Large intestine (tissue), 12 donors: ENCODE data around the gene LGALS9C. TPM values are rescaled to one million over a fixed set of nuclear protein-coding genes. Genes with fewer than 3 reads are reported as not detected.
A peak's percentile ranks its signal among the peaks of the same experiment; 100 is the strongest.
"Not testable (repeated sequence)": the region's sequence is repeated elsewhere in the genome, so short reads cannot be mapped to it uniquely, and the experiment has no call there.

Experiments used
- DNase-seq, 2 donors: peaks; one replicate each; pipeline versions ENCODE4 v3.0.0 to v3.0.0-alpha.2; 2013
- H3K27ac ChIP-seq: one replicate; pipeline ENCODE4 v1.5.1; 2013; ENCODE audit warnings: low read length
- H3K27me3 ChIP-seq: 2 replicates; pipeline ENCODE4 v1.6.1; 2013; ENCODE audit warnings: low read length; ENCODE audit not compliant: control insufficient read depth, insufficient read depth
- H3K36me3 ChIP-seq: 2 replicates; pipeline ENCODE4 v1.6.1; 2013; ENCODE audit warnings: low read length; ENCODE audit not compliant: control insufficient read depth, insufficient read depth
- H3K4me1 ChIP-seq: one replicate; pipeline ENCODE4 v1.6.1; 2013; ENCODE audit warnings: low read length; ENCODE audit not compliant: control insufficient read depth, insufficient read depth
- H3K4me3 ChIP-seq: one replicate; pipeline ENCODE4 v1.5.1; 2013; ENCODE audit warnings: low read length
- H3K9me3 ChIP-seq: one replicate; pipeline ENCODE4 v1.6.1; 2013; ENCODE audit warnings: mild to moderate bottlenecking, low read depth, low read length, moderate library complexity; ENCODE audit not compliant: control insufficient read depth
- WGBS: methylation state at CpG from one replicate; pipeline ENCODE4 v1.1.5; 2013; ENCODE audit warnings: low lambda C conversion rate; ENCODE audit not compliant: insufficient coverage; 5-methylcytosine and 5-hydroxymethylcytosine counted together
- long read RNA-seq, 11 donors: transcript quantifications; one replicate each; lab custom pipeline, GENCODE V29; 2026
- polyA plus RNA-seq: library from polyadenylated mRNA; unstranded; fragments of 120-200 nt; gene quantifications from one replicate; pipeline ENCODE4 v1.2.1, GENCODE V29; 2013

Gene LGALS9C
- polyA plus RNA-seq: 0.51 TPM
- long read RNA-seq, donor 1: 0 reads
- long read RNA-seq, donor 2: 0 reads
- long read RNA-seq, donor 3: 0 reads
- long read RNA-seq, donor 4: 0 reads
- long read RNA-seq, donor 5: 0 reads
- long read RNA-seq, donor 6: 0 reads
- long read RNA-seq, donor 7, partial matches to known transcripts: 0 of 2 reads
- long read RNA-seq, donor 7, other reads (novel, unspliced or antisense): 0 of 2 reads
- long read RNA-seq, donor 8: 0 reads
- long read RNA-seq, donor 9, partial matches to known transcripts: 0 of 1 reads
- long read RNA-seq, donor 9, other reads (novel, unspliced or antisense): 0 of 1 reads
- long read RNA-seq, donor 10: 0 reads
- long read RNA-seq, donor 11: 0 reads

DNA sequence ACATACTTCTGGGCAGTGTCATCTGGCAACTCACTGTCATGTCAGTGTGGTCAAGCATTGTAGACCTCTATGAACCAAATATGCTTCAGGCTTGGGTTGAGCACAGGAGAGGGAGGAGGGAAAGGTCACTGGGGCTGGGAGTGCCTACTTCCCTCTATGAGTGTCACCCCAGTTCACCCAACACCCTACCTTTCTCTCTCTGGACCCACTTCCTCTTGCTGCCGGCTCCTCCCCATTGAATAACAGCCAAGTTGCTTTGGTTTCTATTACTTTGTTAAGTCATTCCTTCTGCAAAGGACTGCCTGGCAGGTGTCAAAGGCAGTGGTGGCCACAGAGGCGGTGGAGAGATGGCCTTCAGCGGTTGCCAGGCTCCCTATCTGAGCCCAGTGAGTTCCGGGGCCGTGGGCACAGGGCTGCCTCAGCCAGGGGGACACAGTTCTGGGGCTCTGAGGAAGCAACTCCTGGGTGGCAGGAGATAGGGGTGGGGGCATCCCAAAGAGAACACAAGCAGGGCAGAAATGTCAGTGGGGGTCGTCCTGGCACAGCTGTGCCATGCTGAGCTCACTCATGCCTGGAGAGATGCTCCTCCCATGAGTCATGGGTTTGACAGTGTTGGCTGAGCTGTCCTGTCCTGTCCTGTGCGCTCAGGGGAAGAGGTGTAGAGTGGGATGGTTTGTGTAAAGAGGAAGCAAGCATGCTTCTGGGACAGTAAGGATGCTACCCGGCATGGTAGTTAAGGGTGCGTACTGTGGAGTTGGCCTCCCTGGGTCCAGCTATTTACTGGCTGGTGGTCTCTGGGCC, at the start of gene LGALS9C:
Gene LGALS9C, plus strand, starts transcription at position 282 of the 801 bp plus-strand sequence. Its CDS starts 66 bp downstream, at position 348.
- H3K4me1 ChIP-seq, H3K27ac ChIP-seq, H3K9me3 ChIP-seq, H3K4me3 ChIP-seq, H3K27me3 ChIP-seq, H3K36me3 ChIP-seq: not testable (repeated sequence)
- no CpG with 5 or more reads among the region's 9 CpGs for WGBS
- peak in 1 of 2 donors; percentile 46 for DNase-seq

- not testable (repeated sequence) for H3K4me1 ChIP-seq, H3K36me3 ChIP-seq, H3K27me3 ChIP-seq, H3K9me3 ChIP-seq, DNase-seq, H3K4me3 ChIP-seq, H3K27ac ChIP-seq
- WGBS: no CpG with 5 or more reads among the region's 9 CpGs
Measured at GRCh38 chr17:18432206-18432605, 44.4 kb upstream of the LGALS9C start.

DNA sequence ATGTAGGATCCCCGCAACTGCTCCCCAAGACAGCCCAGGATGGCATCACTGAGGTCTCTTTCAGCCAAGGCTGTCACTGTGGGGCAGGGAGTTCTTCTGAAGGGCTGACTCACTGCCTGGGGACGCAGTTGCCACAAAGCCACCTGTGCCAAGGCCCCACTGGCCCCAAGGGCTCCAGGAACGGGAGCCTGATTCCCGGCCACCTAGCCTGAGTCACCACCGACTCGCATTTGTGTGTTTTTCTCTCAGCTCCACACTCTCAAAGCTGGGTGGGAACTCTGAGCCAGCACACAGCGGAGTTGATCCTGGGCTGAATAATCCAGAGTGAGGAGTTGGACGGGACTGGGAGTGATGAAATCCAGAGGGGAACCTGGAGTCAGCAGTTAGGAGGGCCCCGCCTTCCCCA, 37.1 kb upstream of the LGALS9C start:
- not testable (repeated sequence) for DNase-seq
- no CpG with 5 or more reads among the region's 9 CpGs for WGBS

GRCh38 chr17:18442093-18442492, 34.5 kb upstream of the LGALS9C start:
- H3K27me3 ChIP-seq, H3K36me3 ChIP-seq, H3K4me1 ChIP-seq, DNase-seq, H3K9me3 ChIP-seq, H3K4me3 ChIP-seq, H3K27ac ChIP-seq: not testable (repeated sequence)
- WGBS: no CpG with 5 or more reads among the region's 9 CpGs

More for the DNA sequence above, 37.1 kb upstream of the LGALS9C start:
- H3K4me3 ChIP-seq, H3K9me3 ChIP-seq, H3K4me1 ChIP-seq, H3K27me3 ChIP-seq, H3K36me3 ChIP-seq, H3K27ac ChIP-seq: not testable (repeated sequence)

GRCh38 chr17:18442532-18442931, 34.1 kb upstream of the LGALS9C start:
- not testable (repeated sequence) for H3K36me3 ChIP-seq, H3K27me3 ChIP-seq, H3K9me3 ChIP-seq, H3K27ac ChIP-seq, H3K4me1 ChIP-seq, H3K4me3 ChIP-seq, DNase-seq
- no CpG with 5 or more reads among the region's 4 CpGs for WGBS

DNA sequence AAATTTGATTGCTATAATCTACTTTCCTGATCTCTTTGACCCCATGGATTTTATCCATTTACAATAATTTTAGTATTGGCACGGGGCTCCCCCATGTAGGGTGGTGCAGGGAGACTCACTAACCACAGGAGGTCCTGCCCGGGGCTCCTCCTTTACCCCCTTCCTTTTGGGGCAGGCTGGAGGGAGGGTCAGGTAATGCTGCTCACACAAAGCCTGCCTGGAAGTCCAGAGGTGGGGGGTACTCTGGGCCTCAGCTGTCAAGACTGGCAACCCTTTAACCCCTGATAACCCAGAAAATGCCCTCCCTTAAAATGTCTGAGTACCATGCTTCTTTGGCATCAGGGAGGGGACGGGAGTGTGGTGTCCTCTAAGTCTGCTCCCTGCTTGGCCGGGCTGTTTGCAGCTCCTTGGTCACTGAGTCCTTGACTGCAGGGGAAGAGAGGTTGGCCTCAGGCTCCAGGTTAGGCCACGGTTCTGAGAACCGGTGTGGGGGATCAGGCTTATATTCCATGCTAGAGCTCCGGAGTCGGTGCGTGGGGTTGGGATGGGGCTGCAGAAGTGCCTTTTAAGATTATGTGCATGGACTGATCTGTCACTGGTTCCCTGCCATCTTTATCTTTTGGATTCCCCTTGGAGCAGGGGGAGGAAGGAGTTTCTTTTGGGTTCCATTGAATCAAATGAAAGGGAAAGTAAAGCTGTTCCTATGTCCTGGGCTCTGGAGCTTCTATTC, 28.9 kb upstream of the LGALS9C start:
- no CpG with 5 or more reads among the region's 9 CpGs for WGBS
- not testable (repeated sequence) for H3K4me1 ChIP-seq, H3K27me3 ChIP-seq, H3K36me3 ChIP-seq, DNase-seq, H3K27ac ChIP-seq, H3K4me3 ChIP-seq, H3K9me3 ChIP-seq

- H3K9me3 ChIP-seq, H3K4me3 ChIP-seq, H3K27ac ChIP-seq, DNase-seq, H3K4me1 ChIP-seq, H3K36me3 ChIP-seq, H3K27me3 ChIP-seq: not testable (repeated sequence)
- no CpG with 5 or more reads among the region's 2 CpGs for WGBS
Measured at GRCh38 chr17:18448311-18448710, 28.3 kb upstream of the LGALS9C start.

DNA sequence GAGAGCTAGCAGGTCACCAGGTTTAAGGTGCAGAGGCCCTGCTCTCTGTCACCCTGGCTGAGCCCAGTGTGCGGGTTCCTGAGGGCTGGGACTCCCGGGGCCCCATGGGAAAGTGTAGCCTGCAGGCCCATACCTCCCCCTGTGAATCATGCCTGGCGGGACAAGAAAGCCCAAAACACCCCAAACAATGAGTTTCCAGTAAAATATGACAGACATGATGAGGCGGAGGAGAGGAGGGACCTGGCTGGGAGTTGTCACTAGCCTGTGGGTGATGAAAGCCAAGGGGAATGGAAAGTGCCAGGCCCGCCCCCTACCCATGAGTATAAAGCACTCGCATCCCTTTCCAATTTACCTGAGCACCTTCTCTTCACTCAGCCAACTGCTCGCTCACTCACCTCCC, 26.8 kb upstream of the LGALS9C start:
- no CpG with 5 or more reads among the region's 7 CpGs for WGBS
- DNase-seq: not testable (repeated sequence)

GRCh38 chr17:18450998-18451397, 25.6 kb upstream of the LGALS9C start:
- H3K27ac ChIP-seq, H3K9me3 ChIP-seq: not testable (repeated sequence)
- no CpG with 5 or more reads among the region's 7 CpGs for WGBS

More for the DNA sequence above, 26.8 kb upstream of the LGALS9C start:
- not testable (repeated sequence) for H3K27me3 ChIP-seq, H3K36me3 ChIP-seq, H3K9me3 ChIP-seq, H3K27ac ChIP-seq, H3K4me3 ChIP-seq, H3K4me1 ChIP-seq

DNA sequence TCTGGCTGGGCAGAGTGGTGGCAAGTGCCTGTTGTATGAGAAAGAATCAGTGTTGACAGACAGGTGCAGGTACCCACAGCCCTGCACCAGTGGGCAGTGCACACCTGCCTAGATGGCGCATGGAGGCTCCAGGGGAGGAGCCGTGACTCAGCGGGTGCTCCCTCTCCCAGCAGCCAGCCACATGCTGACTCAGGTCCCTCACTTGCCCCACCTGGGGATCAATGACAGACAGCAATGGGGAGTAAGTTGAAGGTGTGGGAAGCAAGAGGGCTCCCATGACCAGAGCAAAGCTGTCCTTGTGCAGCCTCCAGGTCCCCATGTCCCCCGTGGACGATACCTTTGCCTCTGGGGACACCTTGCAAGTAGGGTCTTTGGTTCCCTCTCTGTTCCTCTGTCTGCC, 24.6 kb upstream of the LGALS9C start:
- DNase-seq: not testable (repeated sequence)

More at GRCh38 chr17:18450998-18451397, 25.6 kb upstream of the LGALS9C start:
- not testable (repeated sequence) for H3K27me3 ChIP-seq, H3K36me3 ChIP-seq, H3K4me1 ChIP-seq, DNase-seq, H3K4me3 ChIP-seq

More for the DNA sequence above, 24.6 kb upstream of the LGALS9C start:
- H3K4me3 ChIP-seq, H3K36me3 ChIP-seq, H3K27ac ChIP-seq, H3K4me1 ChIP-seq, H3K27me3 ChIP-seq, H3K9me3 ChIP-seq: not testable (repeated sequence)
- WGBS: no CpG with 5 or more reads among the region's 5 CpGs
